HepG2 (cell line): ENCODE results near the gene PRR30. TPM values are rescaled to one million over a fixed set of nuclear protein-coding genes. Genes with fewer than 3 reads are reported as not detected.

ENCODE experiments used
- CREM ChIP-seq, 2 experiments: sonication (generic) in 1 of 2; formaldehyde crosslinking in 1 of 2; IDR thresholded peaks; 2 replicates each; pipeline versions ENCODE4 v1.4.0 to v1.6.1; 2016 to 2020; ENCODE audit warnings: antibody characterized with exemption in 1 of 2, mild to moderate bottlenecking in 1 of 2, missing genetic modification reagents in 1 of 2
- DNMT3B ChIP-seq: conservative IDR thresholded peaks from 2 replicates; pipeline ENCODE4 v1.6.1; 2016; ENCODE audit warnings: missing biosample characterization, control low read depth
- HDAC6 ChIP-seq: fragments of 200-600 bp; sonication (generic); IDR thresholded peaks from 2 replicates; pipeline ENCODE4 v1.7.0; 2017; ENCODE audit warnings: mild to moderate bottlenecking, antibody characterized with exemption, low read length, low read depth
- KLF15 ChIP-seq: sonication (generic); formaldehyde crosslinking; IDR thresholded peaks from 2 replicates; pipeline ENCODE4 v1.8.1; 2023; ENCODE audit warnings: borderline replicate concordance, mild to moderate bottlenecking, inconsistent platforms, missing genetic modification reagents, mixed read lengths
- MYC ChIP-seq: sonication (generic); formaldehyde crosslinking; IDR thresholded peaks from 2 replicates; pipeline ENCODE4 v1.9.0; 2021; ENCODE audit warnings: missing genetic modification reagents, borderline replicate concordance
- NFATC3 ChIP-seq: sonication (generic); formaldehyde crosslinking; IDR thresholded peaks from 2 replicates; pipeline ENCODE4 v1.5.1; 2020; ENCODE audit warnings: mild to moderate bottlenecking, missing genetic modification reagents
- NR2F2 ChIP-seq: IDR thresholded peaks from 2 replicates; pipeline ENCODE4 v1.6.1; 2012; ENCODE audit warnings: low read depth, inconsistent platforms, borderline replicate concordance
- SRF ChIP-seq: IDR thresholded peaks from 2 replicates; pipeline ENCODE4 v1.6.1; 2011; ENCODE audit warnings: mild to moderate bottlenecking, low read depth, low read length, moderate library complexity
- TP53 ChIP-seq: sonication (generic); formaldehyde crosslinking; conservative IDR thresholded peaks from 2 replicates; pipeline ENCODE4 v1.4.0; 2020; ENCODE audit warnings: missing genetic modification reagents
- YEATS4 ChIP-seq: sonication (generic); formaldehyde crosslinking; IDR thresholded peaks from 2 replicates; pipeline ENCODE4 v1.4.0; 2020; ENCODE audit warnings: missing genetic modification reagents, borderline replicate concordance
- ZNF136 ChIP-seq: sonication (generic); formaldehyde crosslinking; IDR thresholded peaks from 2 replicates; pipeline ENCODE4 v1.8.1; 2022; ENCODE audit warnings: low read depth, mild to moderate bottlenecking, moderate library complexity, missing genetic modification reagents
- ZNF557 ChIP-seq: sonication (generic); formaldehyde crosslinking; IDR thresholded peaks from 2 replicates; pipeline ENCODE4 v1.4.0; 2020; ENCODE audit warnings: missing genetic modification reagents
- polyA plus RNA-seq, 8 experiments: library from polyadenylated mRNA; depleted of rRNA in 3 of 8; stranded (reverse) in 7 of 8; unstranded in 1 of 8; fragments of >200 nt; fragmentation: Illumina TruSeq in 4 of 8; extraction: Trizol in 4 of 8; gene quantifications; 2 replicates each; pipeline versions ENCODE4 v1.2.1 to v1.2.3, GENCODE V29; 2011 to 2016; ENCODE audit warnings: low read depth in 4 of 8, missing spikeins in 1 of 8, mixed read lengths in 1 of 8; ENCODE audit not compliant: insufficient read depth in 1 of 8
- total RNA-seq, 5 experiments: library from RNA; depleted of rRNA; stranded (reverse); fragments of >200 nt; fragmentation: Illumina TruSeq; extraction: Trizol; gene quantifications; 2 replicates each; pipeline ENCODE4 v1.2.3, GENCODE V29; 2016; ENCODE audit warnings: low read depth in 1 of 5
- TF ChIP-seq, protein P1 (sequence below): sonication (generic); formaldehyde crosslinking; IDR thresholded peaks from 2 replicates; pipeline ENCODE4 v1.4.0; 2020; ENCODE audit warnings: mild to moderate bottlenecking, missing genetic modification reagents
- TF ChIP-seq, protein P2 (sequence below): sonication (generic); formaldehyde crosslinking; IDR thresholded peaks from 2 replicates; pipeline ENCODE4 v1.4.0; 2020; ENCODE audit warnings: missing genetic modification reagents
- TF ChIP-seq, protein P3 (sequence below): sonication (generic); formaldehyde crosslinking; IDR thresholded peaks from 2 replicates; pipeline ENCODE4 v1.5.0; 2020; ENCODE audit warnings: mild to moderate bottlenecking, missing genetic modification reagents

PRR30 gene
- total and polyA plus RNA-seq, 2 of the 13 experiments (the other 11 are each of a cell fraction or from before 2014, with no cell fraction given), result not detected

DNA sequence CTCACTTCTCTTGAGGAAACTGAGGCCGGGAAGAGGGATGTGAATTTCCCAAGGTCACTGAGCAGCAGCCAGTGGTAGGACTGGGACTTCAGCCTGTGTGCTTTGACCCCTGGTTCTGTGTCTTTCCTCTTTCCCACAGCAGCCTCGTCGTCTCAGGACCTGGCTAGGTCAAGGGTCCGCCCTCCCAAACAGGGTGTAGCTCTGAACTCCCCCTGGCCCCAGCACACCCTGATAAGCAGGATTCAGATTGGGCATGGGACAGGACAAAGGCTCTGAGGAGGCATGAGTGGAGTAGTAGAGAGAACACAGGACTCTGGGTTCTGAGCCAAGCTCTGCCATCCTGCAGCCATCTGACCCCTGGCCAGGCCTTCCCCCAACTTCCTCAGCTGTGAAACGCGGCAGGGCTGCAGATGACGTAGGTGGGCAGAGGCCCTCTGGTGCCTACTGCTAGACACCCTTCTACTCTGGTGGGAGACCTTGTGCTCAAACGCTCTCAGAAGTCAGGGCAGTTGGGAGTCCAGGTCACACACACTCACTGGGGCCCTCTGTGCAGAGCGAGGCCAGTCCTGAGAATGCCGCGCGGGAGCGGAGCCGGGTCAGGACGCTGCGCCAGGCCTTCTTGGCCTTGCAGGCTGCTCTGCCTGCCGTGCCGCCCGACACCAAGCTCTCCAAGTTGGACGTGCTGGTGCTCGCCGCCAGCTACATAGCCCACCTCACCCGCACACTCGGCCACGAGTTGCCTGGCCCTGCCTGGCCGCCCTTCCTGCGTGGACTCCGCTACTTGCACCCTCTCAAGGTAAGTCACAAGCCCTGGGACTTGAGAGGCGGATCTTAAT, 10.6 kb upstream of the PRR30 start (continued):
- TF ChIP-seq, protein P1, sequence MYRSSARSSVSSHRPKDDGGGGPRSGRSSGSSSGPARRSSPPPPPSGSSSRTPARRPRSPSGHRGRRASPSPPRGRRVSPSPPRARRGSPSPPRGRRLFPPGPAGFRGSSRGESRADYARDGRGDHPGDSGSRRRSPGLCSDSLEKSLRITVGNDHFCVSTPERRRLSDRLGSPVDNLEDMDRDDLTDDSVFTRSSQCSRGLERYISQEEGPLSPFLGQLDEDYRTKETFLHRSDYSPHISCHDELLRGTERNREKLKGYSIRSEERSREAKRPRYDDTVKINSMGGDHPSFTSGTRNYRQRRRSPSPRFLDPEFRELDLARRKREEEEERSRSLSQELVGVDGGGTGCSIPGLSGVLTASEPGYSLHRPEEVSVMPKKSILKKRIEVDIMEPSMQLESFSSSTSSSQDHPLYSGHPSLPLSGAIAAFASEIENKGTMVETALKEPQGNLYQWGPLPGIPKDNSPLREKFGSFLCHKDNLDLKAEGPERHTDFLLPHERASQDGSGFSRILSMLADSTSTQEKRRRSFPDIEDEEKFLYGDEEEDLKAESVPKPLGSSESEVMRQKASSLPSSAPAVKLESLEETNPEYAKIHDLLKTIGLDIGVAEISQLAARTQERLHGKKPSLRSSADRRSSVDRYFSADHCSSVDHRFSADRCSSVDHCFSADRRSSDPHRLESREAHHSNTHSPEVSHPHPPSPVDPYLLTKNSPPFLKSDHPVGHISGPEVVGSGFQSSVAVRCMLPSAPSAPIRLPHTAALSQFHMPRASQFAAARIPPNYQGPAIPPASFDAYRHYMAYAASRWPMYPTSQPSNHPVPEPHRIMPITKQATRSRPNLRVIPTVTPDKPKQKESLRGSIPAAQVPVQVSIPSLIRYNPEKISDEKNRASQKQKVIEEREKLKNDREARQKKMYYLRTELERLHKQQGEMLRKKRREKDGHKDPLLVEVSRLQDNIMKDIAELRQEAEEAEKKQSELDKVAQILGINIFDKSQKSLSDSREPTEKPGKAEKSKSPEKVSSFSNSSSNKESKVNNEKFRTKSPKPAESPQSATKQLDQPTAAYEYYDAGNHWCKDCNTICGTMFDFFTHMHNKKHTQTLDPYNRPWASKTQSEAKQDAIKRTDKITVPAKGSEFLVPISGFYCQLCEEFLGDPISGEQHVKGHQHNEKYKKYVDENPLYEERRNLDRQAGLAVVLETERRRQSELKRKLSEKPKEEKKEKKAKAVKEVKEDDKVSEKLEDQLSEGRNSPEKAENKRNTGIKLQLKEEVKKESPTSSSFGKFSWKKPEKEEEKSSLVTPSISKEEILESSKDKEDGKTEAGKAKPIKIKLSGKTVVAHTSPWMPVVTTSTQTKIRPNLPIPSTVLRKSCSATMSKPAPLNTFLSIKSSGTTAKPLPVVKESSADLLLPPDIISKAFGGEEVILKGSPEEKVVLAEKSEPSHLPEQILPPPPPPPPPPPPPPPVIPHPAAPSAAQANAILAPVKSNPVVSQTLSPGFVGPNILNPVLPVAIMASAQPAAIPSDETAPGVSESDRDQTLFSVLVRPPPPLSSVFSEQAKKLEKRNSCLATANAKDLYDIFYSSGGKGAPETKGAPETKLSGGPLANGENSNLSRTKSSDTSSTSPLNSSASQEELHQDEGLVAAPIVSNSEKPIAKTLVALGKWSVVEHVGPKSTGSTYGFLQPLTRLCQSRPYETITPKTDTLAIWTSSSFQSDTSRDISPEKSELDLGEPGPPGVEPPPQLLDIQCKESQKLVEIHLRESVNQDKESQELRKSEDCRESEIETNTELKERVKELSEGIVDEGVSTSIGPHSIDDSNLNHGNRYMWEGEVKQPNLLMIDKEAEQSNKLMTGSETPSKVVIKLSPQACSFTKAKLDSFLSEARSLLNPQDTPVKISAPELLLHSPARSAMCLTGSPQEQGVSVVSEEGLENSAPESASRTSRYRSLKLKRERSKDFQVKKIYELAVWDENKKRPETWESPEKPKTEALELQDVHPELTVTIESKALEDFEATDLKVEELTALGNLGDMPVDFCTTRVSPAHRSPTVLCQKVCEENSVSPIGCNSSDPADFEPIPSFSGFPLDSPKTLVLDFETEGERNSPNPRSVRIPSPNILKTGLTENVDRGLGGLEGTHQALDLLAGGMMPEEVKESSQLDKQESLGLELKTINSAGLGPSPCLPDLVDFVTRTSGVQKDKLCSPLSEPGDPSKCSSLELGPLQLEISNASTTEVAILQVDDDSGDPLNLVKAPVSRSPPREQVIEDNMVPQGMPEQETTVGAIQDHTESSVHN (CRISPR knock-in tag), result no peak
- no peak for TF ChIP-seq NR2F2
- TF ChIP-seq ZNF557, result no peak
- TF ChIP-seq YEATS4 (CRISPR knock-in tag), result no peak
- TF ChIP-seq MYC (CRISPR knock-in tag), result 0 out of 2 replicates have a peak, but pooled peaks have one; percentile 18
- TF ChIP-seq NFATC3 (CRISPR knock-in tag), result no peak
- TF ChIP-seq CREM (IDR thresholded peaks at IDR 0.05), result no peak
- TF ChIP-seq CREM (CRISPR knock-in tag; IDR thresholded peaks at IDR 0.05), result no peak
- no peak for TF ChIP-seq HDAC6
- TF ChIP-seq KLF15 (CRISPR knock-in tag), result no peak
- no peak for TF ChIP-seq TP53 (CRISPR knock-in tag)
- TF ChIP-seq SRF, result no peak
- TF ChIP-seq ZNF136 (CRISPR knock-in tag), result no peak
- TF ChIP-seq, protein P2, sequence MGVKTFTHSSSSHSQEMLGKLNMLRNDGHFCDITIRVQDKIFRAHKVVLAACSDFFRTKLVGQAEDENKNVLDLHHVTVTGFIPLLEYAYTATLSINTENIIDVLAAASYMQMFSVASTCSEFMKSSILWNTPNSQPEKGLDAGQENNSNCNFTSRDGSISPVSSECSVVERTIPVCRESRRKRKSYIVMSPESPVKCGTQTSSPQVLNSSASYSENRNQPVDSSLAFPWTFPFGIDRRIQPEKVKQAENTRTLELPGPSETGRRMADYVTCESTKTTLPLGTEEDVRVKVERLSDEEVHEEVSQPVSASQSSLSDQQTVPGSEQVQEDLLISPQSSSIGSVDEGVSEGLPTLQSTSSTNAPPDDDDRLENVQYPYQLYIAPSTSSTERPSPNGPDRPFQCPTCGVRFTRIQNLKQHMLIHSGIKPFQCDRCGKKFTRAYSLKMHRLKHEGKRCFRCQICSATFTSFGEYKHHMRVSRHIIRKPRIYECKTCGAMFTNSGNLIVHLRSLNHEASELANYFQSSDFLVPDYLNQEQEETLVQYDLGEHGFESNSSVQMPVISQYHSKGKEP (CRISPR knock-in tag), result no peak
- TF ChIP-seq DNMT3B (CRISPR knock-in tag), result no peak
- TF ChIP-seq, protein P3, sequence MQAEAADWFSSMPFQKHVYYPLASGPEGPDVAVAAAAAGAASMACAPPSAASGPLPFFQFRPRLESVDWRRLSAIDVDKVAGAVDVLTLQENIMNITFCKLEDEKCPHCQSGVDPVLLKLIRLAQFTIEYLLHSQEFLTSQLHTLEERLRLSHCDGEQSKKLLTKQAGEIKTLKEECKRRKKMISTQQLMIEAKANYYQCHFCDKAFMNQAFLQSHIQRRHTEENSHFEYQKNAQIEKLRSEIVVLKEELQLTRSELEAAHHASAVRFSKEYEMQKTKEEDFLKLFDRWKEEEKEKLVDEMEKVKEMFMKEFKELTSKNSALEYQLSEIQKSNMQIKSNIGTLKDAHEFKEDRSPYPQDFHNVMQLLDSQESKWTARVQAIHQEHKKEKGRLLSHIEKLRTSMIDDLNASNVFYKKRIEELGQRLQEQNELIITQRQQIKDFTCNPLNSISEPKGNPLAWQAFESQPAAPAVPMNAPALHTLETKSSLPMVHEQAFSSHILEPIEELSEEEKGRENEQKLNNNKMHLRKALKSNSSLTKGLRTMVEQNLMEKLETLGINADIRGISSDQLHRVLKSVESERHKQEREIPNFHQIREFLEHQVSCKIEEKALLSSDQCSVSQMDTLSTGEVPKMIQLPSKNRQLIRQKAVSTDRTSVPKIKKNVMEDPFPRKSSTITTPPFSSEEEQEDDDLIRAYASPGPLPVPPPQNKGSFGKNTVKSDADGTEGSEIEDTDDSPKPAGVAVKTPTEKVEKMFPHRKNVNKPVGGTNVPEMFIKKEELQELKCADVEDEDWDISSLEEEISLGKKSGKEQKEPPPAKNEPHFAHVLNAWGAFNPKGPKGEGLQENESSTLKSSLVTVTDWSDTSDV (CRISPR knock-in tag), result no peak
